ENCODE results near the gene CEBPZ.
"Not testable (repeated sequence)": the region's sequence is repeated elsewhere in the genome, so short reads cannot be mapped to it uniquely, and the experiment has no call there.

CEBPZ gene

GRCh38 chr2:37219046-37219445, 12.3 kb downstream of the CEBPZ start:
- DNase-seq (ENCODE audit: low read depth in 1 of 2, low spot score in 1 of 2): no peak
- TF ChIP-seq GABPA (IDR thresholded peaks at IDR 0.05; ENCODE audit: low read depth): no peak
- no peak for TF ChIP-seq SPI1 (IDR thresholded peaks at IDR 0.05; ENCODE audit: borderline replicate concordance, low read depth)
- no peak for TF ChIP-seq CTCF (IDR thresholded peaks at IDR 0.05; ENCODE audit: insufficient read depth, low read length)
- no peak for TF ChIP-seq POLR2AphosphoS5 (IDR thresholded peaks at IDR 0.05; ENCODE audit: low read depth)
- TF ChIP-seq REST (IDR thresholded peaks at IDR 0.05; ENCODE audit: insufficient replicate concordance, low read depth): no peak
- H3K27ac ChIP-seq (replicated peaks): no peak overlapping the region
- H3K27me3 ChIP-seq (ENCODE audit: insufficient read depth, poor library complexity, severe bottlenecking): no peaks in the 10 kb centered on the region
- H3K4me3 ChIP-seq (replicated peaks; ENCODE audit: insufficient read depth, low read length): no peak overlapping the region

- DNase-seq (ENCODE audit: low read depth in 1 of 2, low spot score in 1 of 2): no peak
- no peaks in the 10 kb centered on the region for H3K27me3 ChIP-seq (ENCODE audit: insufficient read depth, poor library complexity, severe bottlenecking)
- no peak for TF ChIP-seq POLR2AphosphoS5 (IDR thresholded peaks at IDR 0.05; ENCODE audit: low read depth)
- H3K4me3 ChIP-seq (replicated peaks; ENCODE audit: insufficient read depth, low read length): no peak overlapping the region
- H3K27ac ChIP-seq (replicated peaks): no peak overlapping the region
These were observed 16.1 kb downstream of the CEBPZ start for GRCh38 chr2:37215250-37215649.

GRCh38 chr2:37211939-37212338, 19.5 kb downstream of the CEBPZ start:
- DNase-seq (ENCODE audit: low read depth in 1 of 2, low spot score in 1 of 2): no peak
- no peak for TF ChIP-seq CTCF (IDR thresholded peaks at IDR 0.05; ENCODE audit: insufficient read depth, low read length)
- no peak for TF ChIP-seq GABPA (IDR thresholded peaks at IDR 0.05; ENCODE audit: low read depth)
- no peak for TF ChIP-seq REST (IDR thresholded peaks at IDR 0.05; ENCODE audit: insufficient replicate concordance, low read depth)
- no peak for TF ChIP-seq POLR2AphosphoS5 (IDR thresholded peaks at IDR 0.05; ENCODE audit: low read depth)
- no peak for TF ChIP-seq SPI1 (IDR thresholded peaks at IDR 0.05; ENCODE audit: borderline replicate concordance, low read depth)
- Histone ChIP-seq H3K4me3 (replicated peaks; ENCODE audit: insufficient read depth, low read length) (no peak overlapping the region), H3K27me3 (ENCODE audit: insufficient read depth, poor library complexity, severe bottlenecking) (no peaks in the 10 kb centered on the region), H3K27ac (replicated peaks) (no peak overlapping the region)

GRCh38 chr2:37211212-37211611, 20.2 kb downstream of the CEBPZ start:
- no peak for DNase-seq (ENCODE audit: low read depth in 1 of 2, low spot score in 1 of 2)
- no peak for TF ChIP-seq CTCF (IDR thresholded peaks at IDR 0.05; ENCODE audit: insufficient read depth, low read length)
- no peak for TF ChIP-seq POLR2AphosphoS5 (IDR thresholded peaks at IDR 0.05; ENCODE audit: low read depth)
- no peak overlapping the region for H3K27ac ChIP-seq (replicated peaks)
- no peaks in the 10 kb centered on the region for H3K27me3 ChIP-seq (ENCODE audit: insufficient read depth, poor library complexity, severe bottlenecking)
- H3K4me3 ChIP-seq (replicated peaks; ENCODE audit: insufficient read depth, low read length): no peak overlapping the region

- not testable (repeated sequence) for H3K4me3 ChIP-seq (replicated peaks; ENCODE audit: insufficient read depth, low read length); H3K27ac ChIP-seq (replicated peaks); H3K27me3 ChIP-seq (ENCODE audit: insufficient read depth, poor library complexity, severe bottlenecking); DNase-seq (ENCODE audit: low read depth in 1 of 2, low spot score in 1 of 2)
These were observed 24.6 kb downstream of the CEBPZ start for GRCh38 chr2:37206760-37207159.
